Measurements from ENCODE around the gene CFAP69. TPM values are rescaled to one million over a fixed set of nuclear protein-coding genes. Genes with fewer than 3 reads are reported as not detected.
A peak's percentile ranks its signal among the peaks of the same experiment; 100 is the strongest.

Gene CFAP69
- total and polyA plus RNA-seq, 10 of the 15 experiments (the other 5 are each of a cell fraction or from before 2014, with no cell fraction given): 0.11 to 3.1 (median 0.48) TPM; not detected in 1

- TF ChIP-seq TARDBP (IDR thresholded peaks at IDR 0.05; ENCODE audit: borderline replicate concordance): 0 out of 2 replicates have a peak, but pooled peaks have one; percentile 34
- peak; percentile 74; the same call in 1 of the 2 replicates for TF ChIP-seq CBFB (IDR thresholded peaks at IDR 0.05; ENCODE audit: low read depth)
- peak; percentile 63; the same call in 1 of the 2 replicates for TF ChIP-seq ZBTB40 (IDR thresholded peaks at IDR 0.05; ENCODE audit: borderline replicate concordance)
- peak; percentile 50 for TF ChIP-seq HCFC1 (IDR thresholded peaks at IDR 0.05; ENCODE audit: low read length)
- TF ChIP-seq IRF4 (IDR thresholded peaks at IDR 0.05; ENCODE audit: low read depth, low read length): 0 out of 2 replicates have a peak, but pooled peaks have one; percentile 35
- TF ChIP-seq ZNF274 (IDR thresholded peaks at IDR 0.05; ENCODE audit: insufficient read depth, insufficient read length): no peak
- peak; percentile 96 for TF ChIP-seq MXI1 (IDR thresholded peaks at IDR 0.05; ENCODE audit: low read depth, low read length)
- no peak for TF ChIP-seq SUPT20H (IDR thresholded peaks at IDR 0.05; ENCODE audit: borderline replicate concordance, control insufficient read depth, low read depth, low read length)
- TF ChIP-seq NBN (IDR thresholded peaks at IDR 0.05): peak; percentile 79
- TF ChIP-seq PBX3 (IDR thresholded peaks at IDR 0.05; ENCODE audit: insufficient replicate concordance, low read depth, low read length): no peak
- TF ChIP-seq YY1 (IDR thresholded peaks at IDR 0.05; ENCODE audit: low read depth, low read length): peak; percentile 59
- TF ChIP-seq ZSCAN29 (IDR thresholded peaks at IDR 0.05): peak; percentile 79
- TF ChIP-seq RELA (IDR thresholded peaks at IDR 0.05; ENCODE audit: borderline replicate concordance, partially characterized antibody): peak; percentile 31
- TF ChIP-seq NFIC (IDR thresholded peaks at IDR 0.05; ENCODE audit: low read depth, low read length): no peak
- peak; percentile 33; the same call in 1 of the 2 replicates for TF ChIP-seq ZNF217 (IDR thresholded peaks at IDR 0.05)
- peak; percentile 31; the same call in 1 of the 2 replicates for TF ChIP-seq POLR2A (IDR thresholded peaks at IDR 0.05; ENCODE audit: low read depth, low read length)
- peak; percentile 98 for TF ChIP-seq SIN3A (IDR thresholded peaks at IDR 0.05; ENCODE audit: low read depth, low read length)
- TF ChIP-seq SMAD1 (IDR thresholded peaks at IDR 0.05; ENCODE audit: low read depth, partially characterized antibody): peak; percentile 31
- TF ChIP-seq MEF2B (IDR thresholded peaks at IDR 0.05; ENCODE audit: partially characterized antibody, poor library complexity, severe bottlenecking): peak; percentile 39
- peak; percentile 99 for TF ChIP-seq NKRF (conservative IDR thresholded peaks at IDR 0.05)
- peak; percentile 87 for TF ChIP-seq MLLT1 (IDR thresholded peaks at IDR 0.05)
- TF ChIP-seq POU2F2 (IDR thresholded peaks at IDR 0.05; ENCODE audit: borderline replicate concordance, low read depth, low read length): peak; percentile 46; the same call in 1 of the 3 replicates
Observed at GRCh38 chr7:90244909-90245851, at the start of gene CFAP69 (continued).

All from GM12878 (cell line).